K562 (cell line): Measurements from ENCODE around the gene ASCC2.

ENCODE experiments used
- BRD4 ChIP-seq: fragments of 200-600 bp; sonication (generic); IDR thresholded peaks from 2 replicates; pipeline ENCODE4 v1.6.1; 2017; ENCODE audit warnings: inconsistent platforms
- CHD1 ChIP-seq: fragments of 200-600 bp; sonication (generic); IDR thresholded peaks from one replicate; pipeline ENCODE4 v1.6.1; 2012; ENCODE audit warnings: mild to moderate bottlenecking, moderate library complexity, low read length, inconsistent platforms
- CTBP1 ChIP-seq: fragments of 450-650 bp; IDR thresholded peaks from 2 replicates; pipeline ENCODE4 v1.6.1; 2016; ENCODE audit warnings: borderline replicate concordance
- CTCF ChIP-seq, 3 experiments: IDR thresholded peaks in 2 of 3; conservative IDR thresholded peaks in 1 of 3; 2 replicates each; pipeline ENCODE4 v1.5.1; 2011 to 2012; ENCODE audit warnings: low read length in 3 of 3, mild to moderate bottlenecking in 3 of 3, control low read depth in 2 of 3, improper control_type of control experiment in 1 of 3, inconsistent platforms in 1 of 3, low read depth in 1 of 3, mixed read lengths in 1 of 3, moderate library complexity in 1 of 3; ENCODE audit not compliant: insufficient read depth in 2 of 3
- MAX ChIP-seq: sonication (generic); formaldehyde crosslinking; IDR thresholded peaks from 2 replicates; pipeline ENCODE4 v1.9.0; 2022; ENCODE audit warnings: mild to moderate bottlenecking, missing genetic modification reagents
- PHTF2 ChIP-seq: fragments of 250-450 bp; sonication (Bioruptor Pico); IDR thresholded peaks from 2 replicates; pipeline ENCODE4 v1.5.0; 2021; ENCODE audit warnings: mild to moderate bottlenecking
- REST ChIP-seq, 2 experiments: fragments of 450-650 bp; formaldehyde crosslinking in 1 of 2; IDR thresholded peaks; 2 replicates each; pipeline versions ENCODE4 v1.4.0 to v1.6.1; 2014 to 2020; ENCODE audit warnings: mild to moderate bottlenecking in 2 of 2, borderline replicate concordance in 1 of 2, low read depth in 1 of 2
- SP1 ChIP-seq: sonication (generic); formaldehyde crosslinking; IDR thresholded peaks from 2 replicates; pipeline ENCODE4 v1.8.1; 2022; ENCODE audit warnings: mild to moderate bottlenecking, missing genetic modification reagents
- ZNF695 ChIP-seq: fragments of 450-650 bp; formaldehyde crosslinking; IDR thresholded peaks from 2 replicates; pipeline ENCODE4 v1.4.0; 2020; ENCODE audit warnings: mild to moderate bottlenecking, moderate library complexity
- TF ChIP-seq, protein P1 (sequence below): fragments of 250-450 bp; sonication (Bioruptor Pico); IDR thresholded peaks from 2 replicates; pipeline ENCODE4 v1.9.0; 2021; ENCODE audit warnings: mild to moderate bottlenecking, inconsistent platforms

DNA sequence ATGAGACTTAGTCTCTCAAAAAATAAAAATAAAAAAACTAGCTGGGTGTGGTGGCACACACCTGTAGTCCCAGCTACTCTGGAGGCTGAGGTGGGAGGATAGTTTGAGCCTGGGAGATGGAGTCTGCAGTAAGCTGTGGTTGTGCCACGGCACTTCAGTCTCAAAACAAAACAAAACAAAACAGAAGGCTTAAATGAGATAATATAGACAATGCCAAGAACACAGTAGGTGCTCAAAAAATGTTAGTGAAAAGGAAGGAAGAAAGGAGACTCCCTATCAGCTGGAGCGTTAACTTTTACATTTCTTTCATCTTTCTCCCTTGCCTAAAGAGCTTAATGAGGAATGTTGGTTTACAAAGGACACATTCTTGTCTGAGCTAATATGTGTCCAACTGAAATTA lies 4.1 kb upstream of the ASCC2 start:
- TF ChIP-seq, protein P1, sequence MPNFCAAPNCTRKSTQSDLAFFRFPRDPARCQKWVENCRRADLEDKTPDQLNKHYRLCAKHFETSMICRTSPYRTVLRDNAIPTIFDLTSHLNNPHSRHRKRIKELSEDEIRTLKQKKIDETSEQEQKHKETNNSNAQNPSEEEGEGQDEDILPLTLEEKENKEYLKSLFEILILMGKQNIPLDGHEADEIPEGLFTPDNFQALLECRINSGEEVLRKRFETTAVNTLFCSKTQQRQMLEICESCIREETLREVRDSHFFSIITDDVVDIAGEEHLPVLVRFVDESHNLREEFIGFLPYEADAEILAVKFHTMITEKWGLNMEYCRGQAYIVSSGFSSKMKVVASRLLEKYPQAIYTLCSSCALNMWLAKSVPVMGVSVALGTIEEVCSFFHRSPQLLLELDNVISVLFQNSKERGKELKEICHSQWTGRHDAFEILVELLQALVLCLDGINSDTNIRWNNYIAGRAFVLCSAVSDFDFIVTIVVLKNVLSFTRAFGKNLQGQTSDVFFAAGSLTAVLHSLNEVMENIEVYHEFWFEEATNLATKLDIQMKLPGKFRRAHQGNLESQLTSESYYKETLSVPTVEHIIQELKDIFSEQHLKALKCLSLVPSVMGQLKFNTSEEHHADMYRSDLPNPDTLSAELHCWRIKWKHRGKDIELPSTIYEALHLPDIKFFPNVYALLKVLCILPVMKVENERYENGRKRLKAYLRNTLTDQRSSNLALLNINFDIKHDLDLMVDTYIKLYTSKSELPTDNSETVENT (CRISPR knock-in tag) = no peak
- TF ChIP-seq ZNF695 (CRISPR knock-in tag) = no peak
- no peak for TF ChIP-seq REST (IDR thresholded peaks at IDR 0.05; ENCODE audit: borderline replicate concordance)
- TF ChIP-seq REST (CRISPR knock-in tag; IDR thresholded peaks at IDR 0.05; ENCODE audit: low read depth) = no peak
- no peak for TF ChIP-seq SP1
- no peak for TF ChIP-seq CHD1
- TF ChIP-seq CTBP1 = no peak
- TF ChIP-seq MAX (CRISPR knock-in tag) = no peak
- TF ChIP-seq BRD4 = no peak
- no peak for TF ChIP-seq PHTF2
- no peak for TF ChIP-seq CTCF (IDR thresholded peaks at IDR 0.05 in 2 of 3, conservative IDR thresholded peaks at IDR 0.05 in 1 of 3; ENCODE audit: insufficient read depth in 2 of 3, low read depth in 1 of 3, low read length in 3 of 3)
